Measurements from ENCODE around the gene CELSR1. TPM values are rescaled to one million over a fixed set of nuclear protein-coding genes. Genes with fewer than 3 reads are reported as not detected.

Gene CELSR1
- total and polyA plus RNA-seq, 2 donors (not counting 1 experiment from before 2014, with no cell fraction given) = 0.07 to 1.8 TPM

DNA sequence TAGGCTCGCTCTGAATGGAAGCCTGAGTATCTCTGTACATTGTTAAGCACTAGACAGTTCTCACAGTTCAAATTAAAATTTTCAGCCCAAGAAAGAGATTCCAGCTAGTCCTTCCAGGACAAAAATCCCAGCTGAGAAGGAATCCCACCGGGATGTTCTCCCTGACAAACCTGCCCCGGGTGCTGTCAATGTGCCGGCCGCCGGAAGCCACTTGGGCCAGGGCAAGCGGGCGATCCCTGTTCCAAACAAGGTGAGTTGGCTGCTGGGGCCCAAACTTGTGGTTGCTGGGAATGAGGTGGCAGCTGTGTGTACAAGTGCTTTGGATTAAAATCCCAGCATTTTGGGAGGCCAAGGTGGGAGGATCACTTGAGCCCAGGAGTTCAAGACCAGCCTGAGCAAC, 225.4 kb downstream of the CELSR1 start:
- H3K4me2 ChIP-seq (ENCODE audit: extremely low read depth, insufficient read depth, low read length) = no peak overlapping the region
- no peak overlapping the region for H3K9ac ChIP-seq (ENCODE audit: insufficient read depth, low read length)
- no peaks in the 10 kb centered on the region for H4K20me1 ChIP-seq (ENCODE audit: control insufficient read depth, extremely low read depth, insufficient read depth, low read length)
- H3K27me3 ChIP-seq (ENCODE audit: control insufficient read depth, insufficient read depth, low read length) = no peaks in the 10 kb centered on the region
- H3K4me1 ChIP-seq (ENCODE audit: control insufficient read depth, extremely low read depth, insufficient read depth, low read length) = no peaks in the 10 kb centered on the region
- no peak for TF ChIP-seq EZH2 (IDR thresholded peaks at IDR 0.05; ENCODE audit: low read length, missing control alignments)
- TF ChIP-seq, protein P1, sequence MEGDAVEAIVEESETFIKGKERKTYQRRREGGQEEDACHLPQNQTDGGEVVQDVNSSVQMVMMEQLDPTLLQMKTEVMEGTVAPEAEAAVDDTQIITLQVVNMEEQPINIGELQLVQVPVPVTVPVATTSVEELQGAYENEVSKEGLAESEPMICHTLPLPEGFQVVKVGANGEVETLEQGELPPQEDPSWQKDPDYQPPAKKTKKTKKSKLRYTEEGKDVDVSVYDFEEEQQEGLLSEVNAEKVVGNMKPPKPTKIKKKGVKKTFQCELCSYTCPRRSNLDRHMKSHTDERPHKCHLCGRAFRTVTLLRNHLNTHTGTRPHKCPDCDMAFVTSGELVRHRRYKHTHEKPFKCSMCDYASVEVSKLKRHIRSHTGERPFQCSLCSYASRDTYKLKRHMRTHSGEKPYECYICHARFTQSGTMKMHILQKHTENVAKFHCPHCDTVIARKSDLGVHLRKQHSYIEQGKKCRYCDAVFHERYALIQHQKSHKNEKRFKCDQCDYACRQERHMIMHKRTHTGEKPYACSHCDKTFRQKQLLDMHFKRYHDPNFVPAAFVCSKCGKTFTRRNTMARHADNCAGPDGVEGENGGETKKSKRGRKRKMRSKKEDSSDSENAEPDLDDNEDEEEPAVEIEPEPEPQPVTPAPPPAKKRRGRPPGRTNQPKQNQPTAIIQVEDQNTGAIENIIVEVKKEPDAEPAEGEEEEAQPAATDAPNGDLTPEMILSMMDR (conservative IDR thresholded peaks at IDR 0.05 in 1 of 2, IDR thresholded peaks at IDR 0.05 in 1 of 2; ENCODE audit: low read depth in 1 of 2, low read length in 2 of 2) = no peak
- H2AFZ ChIP-seq (ENCODE audit: low read length) = no peak overlapping the region
- no peak overlapping the region for H3K27ac ChIP-seq (ENCODE audit: insufficient read depth, low read length)
- H3K79me2 ChIP-seq (ENCODE audit: control insufficient read depth, insufficient read depth, low read length) = peaks cover 28% of the 10 kb centered on the region
- peaks cover 9% of the 10 kb centered on the region for H3K36me3 ChIP-seq (ENCODE audit: control insufficient read depth, insufficient read depth, low read length)
- no peak overlapping the region for H3K4me3 ChIP-seq (replicated peaks in 1 of 4; ENCODE audit: control extremely low read depth in 1 of 4, insufficient read depth in 1 of 4, low read depth in 3 of 4, low read length in 4 of 4)
- DNase-seq (ENCODE audit: low read depth in 2 of 2) = no peak
- no peaks in the 10 kb centered on the region for H3K9me3 ChIP-seq (ENCODE audit: control insufficient read depth, insufficient read depth, low read depth, low read length)

Other genes starting within 250 kb of the CELSR1 start
- gene GTSE1, start 240.8 kb downstream of the CELSR1 start, total RNA-seq = 0.26 and 2.0 TPM in 2 replicates
- gene GTSE1, start 240.8 kb downstream of the CELSR1 start, polyA plus RNA-seq = 3.6 and 13.7 TPM in 2 replicates
- 20.5 and 22.1 TPM in 2 replicates for gene TRMU, start 201.9 kb downstream of the CELSR1 start, total RNA-seq
- gene TRMU, start 201.9 kb downstream of the CELSR1 start, polyA plus RNA-seq = 18.4 and 21.9 TPM in 2 replicates
- gene GRAMD4, start 82.8 kb upstream of the CELSR1 start, total RNA-seq = 37.3 and 57.0 TPM in 2 replicates
- 7.5 and 9.0 TPM in 2 replicates for gene GRAMD4, start 82.8 kb upstream of the CELSR1 start, polyA plus RNA-seq
- 24.9 and 28.2 TPM in 2 replicates for gene CERK, start 200.6 kb upstream of the CELSR1 start, total RNA-seq
- gene CERK, start 200.6 kb upstream of the CELSR1 start, polyA plus RNA-seq = 19.5 and 23.8 TPM in 2 replicates
- gene TBC1D22A, start 225.0 kb upstream of the CELSR1 start, total RNA-seq = 10.3 and 11.6 TPM in 2 replicates
- gene TBC1D22A, start 225.0 kb upstream of the CELSR1 start, polyA plus RNA-seq = 16.2 and 17.6 TPM in 2 replicates